Choroid plexus epithelial cell (primary cell): Measurements from ENCODE around the gene CAPN2.

Source experiments
- DNase-seq: peaks from one replicate; pipeline ENCODE4 v3.0.0-alpha.2; 2010; ENCODE audit warnings: low read depth
- H3K4me3 ChIP-seq: 2 replicates; pipeline ENCODE4 v1.5.1; 2011; ENCODE audit warnings: low read depth, mild to moderate bottlenecking, control low read depth, low read length, moderate library complexity
- TF ChIP-seq, protein P1 (sequence below): conservative IDR thresholded peaks from 2 replicates; pipeline ENCODE4 v1.5.1; 2011; ENCODE audit warnings: low read depth, mild to moderate bottlenecking, control low read depth, inconsistent platforms, low read length, moderate library complexity

CAPN2 gene

DNA sequence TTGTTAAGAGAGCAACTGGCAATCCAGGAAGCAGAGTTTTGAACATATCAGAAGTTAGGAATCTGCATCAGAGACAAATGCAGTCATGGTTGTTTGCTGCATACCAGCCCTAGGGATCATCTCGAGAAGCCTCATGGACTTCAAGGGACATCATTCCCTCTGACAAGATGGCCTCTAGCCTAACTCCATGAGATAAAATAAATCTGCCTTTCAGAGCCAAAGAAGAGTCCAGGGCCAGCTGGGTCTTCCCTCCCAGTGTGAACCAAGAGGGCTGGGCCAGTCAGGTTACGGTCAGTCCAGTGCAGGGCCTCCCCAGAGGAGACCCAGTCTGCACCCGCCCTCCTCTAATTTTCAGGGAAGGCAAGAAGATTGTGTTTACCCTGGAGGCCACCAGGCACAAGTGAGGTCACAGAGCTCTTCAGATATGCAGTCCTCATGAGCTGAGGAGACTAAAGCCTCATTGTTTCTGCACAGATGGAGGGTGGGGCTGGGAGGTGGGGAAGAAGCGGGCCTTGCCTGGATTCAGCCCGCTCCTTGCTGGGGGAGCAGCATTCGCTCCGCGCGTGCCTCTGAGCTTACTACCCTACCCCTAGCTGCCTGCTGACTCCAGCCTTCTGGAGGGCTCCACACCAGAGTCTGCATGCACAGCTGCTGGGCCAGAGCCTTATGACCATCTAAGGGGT, 52.8 kb downstream of the CAPN2 start:
- DNase-seq: peak; percentile 63
- TF ChIP-seq, protein P1, sequence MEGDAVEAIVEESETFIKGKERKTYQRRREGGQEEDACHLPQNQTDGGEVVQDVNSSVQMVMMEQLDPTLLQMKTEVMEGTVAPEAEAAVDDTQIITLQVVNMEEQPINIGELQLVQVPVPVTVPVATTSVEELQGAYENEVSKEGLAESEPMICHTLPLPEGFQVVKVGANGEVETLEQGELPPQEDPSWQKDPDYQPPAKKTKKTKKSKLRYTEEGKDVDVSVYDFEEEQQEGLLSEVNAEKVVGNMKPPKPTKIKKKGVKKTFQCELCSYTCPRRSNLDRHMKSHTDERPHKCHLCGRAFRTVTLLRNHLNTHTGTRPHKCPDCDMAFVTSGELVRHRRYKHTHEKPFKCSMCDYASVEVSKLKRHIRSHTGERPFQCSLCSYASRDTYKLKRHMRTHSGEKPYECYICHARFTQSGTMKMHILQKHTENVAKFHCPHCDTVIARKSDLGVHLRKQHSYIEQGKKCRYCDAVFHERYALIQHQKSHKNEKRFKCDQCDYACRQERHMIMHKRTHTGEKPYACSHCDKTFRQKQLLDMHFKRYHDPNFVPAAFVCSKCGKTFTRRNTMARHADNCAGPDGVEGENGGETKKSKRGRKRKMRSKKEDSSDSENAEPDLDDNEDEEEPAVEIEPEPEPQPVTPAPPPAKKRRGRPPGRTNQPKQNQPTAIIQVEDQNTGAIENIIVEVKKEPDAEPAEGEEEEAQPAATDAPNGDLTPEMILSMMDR: no peak
- no peak overlapping the region for H3K4me3 ChIP-seq

DNA sequence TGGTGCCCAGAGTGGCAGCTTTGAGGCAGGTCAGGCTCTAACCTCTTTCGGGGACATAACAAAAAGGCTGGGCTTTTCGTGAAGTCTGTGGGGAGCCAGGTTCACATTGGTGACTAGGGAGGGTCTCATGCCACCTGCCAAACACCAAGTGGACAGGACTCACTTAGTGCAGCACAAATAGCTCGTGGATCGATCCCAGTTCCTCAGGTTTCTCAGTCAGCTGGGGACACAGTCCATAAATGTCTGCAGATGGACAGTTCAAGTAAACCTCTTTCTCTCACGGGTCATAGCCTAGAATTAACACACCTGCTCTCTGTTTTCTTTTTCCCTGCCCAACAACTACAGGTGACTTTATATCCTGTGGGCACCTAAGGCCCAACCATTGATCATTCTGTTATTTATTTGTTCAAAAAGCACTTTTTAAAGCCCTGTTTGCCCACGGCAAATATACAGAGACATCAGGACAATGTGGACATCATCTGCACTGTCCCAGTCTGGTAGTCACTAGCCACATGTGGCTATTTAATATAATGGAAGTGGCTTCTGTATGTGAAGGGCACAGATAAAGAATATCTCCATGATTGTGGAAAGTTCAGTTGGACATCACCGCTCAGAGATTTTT, 53.5 kb downstream of the CAPN2 start:
- no peak overlapping the region for H3K4me3 ChIP-seq
- no peak for DNase-seq
- TF ChIP-seq, protein P1: no peak

DNA sequence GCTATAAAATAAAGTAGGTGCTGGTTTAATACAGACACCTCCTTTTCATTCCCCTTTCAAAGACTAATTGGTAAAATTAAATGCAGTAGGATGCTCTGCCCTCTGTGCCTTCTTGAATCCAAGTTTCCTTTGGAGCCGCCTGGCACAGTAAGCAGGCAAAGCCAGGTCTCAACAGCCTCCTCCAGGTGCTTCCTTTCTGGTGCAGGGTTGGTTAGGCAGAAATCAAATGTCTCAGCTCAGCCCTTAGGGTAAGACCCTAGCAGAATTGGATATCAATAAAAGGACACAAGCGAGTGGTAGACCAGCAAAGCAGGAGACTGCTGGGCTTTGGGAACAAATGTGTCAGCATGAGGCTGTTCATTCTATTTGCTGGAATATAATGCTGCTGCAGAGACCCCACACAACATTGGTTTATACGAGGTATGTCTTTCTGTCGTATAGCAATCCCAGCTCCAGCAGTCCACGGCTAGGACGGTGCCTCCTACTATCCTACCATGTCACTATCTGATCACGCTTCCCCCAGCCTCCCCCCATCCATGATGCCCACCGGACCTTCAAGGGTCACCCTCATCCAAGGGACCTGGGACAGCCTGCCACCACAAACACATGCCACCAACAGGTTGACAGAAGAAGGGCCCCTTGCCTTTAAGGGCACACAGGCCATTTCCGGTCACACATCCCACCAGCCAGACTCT, 58.4 kb downstream of the CAPN2 start:
- no peak for DNase-seq

DNA sequence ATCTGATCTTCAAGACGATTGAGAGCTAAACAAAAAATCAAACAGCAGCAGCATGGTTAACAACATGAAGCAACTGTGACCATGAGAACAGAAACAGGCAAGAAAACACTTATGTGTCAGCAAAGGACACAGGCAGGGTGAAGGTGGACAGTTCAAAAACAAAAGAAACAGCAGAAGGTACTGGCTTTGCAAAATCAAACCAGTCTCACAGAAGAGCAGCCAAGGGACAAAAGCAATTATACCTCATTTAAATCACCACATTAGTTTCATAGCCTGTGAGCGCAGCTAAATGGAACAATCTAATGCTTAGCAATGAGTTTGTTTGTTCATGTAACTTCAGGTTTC, 59.1 kb downstream of the CAPN2 start:
- TF ChIP-seq, protein P1: no peak
- H3K4me3 ChIP-seq: no peak overlapping the region
- DNase-seq: peak; percentile 63

More for the DNA sequence above, 58.4 kb downstream of the CAPN2 start:
- TF ChIP-seq, protein P1: no peak
- no peak overlapping the region for H3K4me3 ChIP-seq

DNA sequence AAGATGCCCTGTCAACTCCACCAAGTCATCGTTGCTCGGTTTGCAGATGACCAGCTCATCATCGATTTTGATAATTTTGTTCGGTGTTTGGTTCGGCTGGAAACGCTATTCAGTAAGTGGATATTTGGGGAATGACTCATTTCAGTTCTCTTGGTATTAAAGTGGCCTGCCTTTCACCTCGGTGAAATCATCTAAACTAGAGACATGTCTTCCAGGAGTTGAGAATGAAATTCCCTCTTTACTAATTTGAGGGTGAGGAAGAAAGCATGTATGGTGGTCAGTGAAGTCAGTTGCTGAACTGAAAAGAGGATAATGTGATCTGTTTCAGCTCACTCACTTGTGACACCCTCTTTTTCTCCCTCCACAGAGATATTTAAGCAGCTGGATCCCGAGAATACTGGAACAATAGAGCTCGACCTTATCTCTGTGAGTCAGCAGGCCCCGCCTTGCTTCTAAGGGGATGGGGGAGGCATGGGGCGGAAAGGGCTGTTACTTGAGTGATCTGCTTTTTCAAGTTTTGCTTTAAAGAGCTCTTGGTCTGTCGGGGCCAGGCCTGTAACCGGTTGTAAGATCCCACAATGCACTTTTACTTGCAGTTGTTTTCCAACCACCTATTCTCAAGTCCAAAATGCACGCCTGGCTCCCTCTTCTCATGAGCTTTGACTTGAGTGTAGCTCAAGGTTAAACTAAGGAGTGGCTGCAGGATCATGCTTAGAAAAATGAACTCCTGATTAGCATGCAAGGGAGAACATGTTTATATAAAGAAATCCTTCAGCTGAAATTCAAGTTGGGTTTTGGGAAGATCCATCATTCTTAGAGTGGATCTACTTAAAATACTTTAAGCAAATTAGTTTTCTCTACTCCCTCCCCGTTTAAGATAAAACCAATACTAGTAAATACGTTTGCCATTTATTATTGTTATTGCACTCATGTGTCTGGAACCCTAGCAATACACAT, 59.8 kb downstream of the CAPN2 start:
- TF ChIP-seq, protein P1: no peak

DNA sequence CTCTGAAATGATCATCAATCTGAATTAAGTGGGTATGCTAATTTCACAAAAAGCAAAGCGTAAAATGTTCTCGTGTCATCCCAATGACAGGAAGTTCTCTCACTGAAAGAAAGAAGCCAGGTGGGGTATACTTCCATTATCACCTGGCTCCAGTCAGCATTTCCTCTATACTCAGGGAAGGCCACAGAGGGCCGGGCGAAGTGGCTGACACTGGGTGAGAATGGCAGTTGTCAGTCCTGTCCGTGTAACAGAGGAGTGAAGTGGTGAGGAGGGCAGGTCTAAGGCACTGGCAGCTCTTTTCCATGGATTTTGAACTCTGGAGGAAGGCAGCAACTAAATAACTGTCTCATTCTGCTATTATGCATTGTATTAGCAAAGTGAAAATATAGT, 60.4 kb downstream of the CAPN2 start:
- DNase-seq: no peak
- TF ChIP-seq, protein P1: no peak
- no peak overlapping the region for H3K4me3 ChIP-seq

More for the DNA sequence above, 59.8 kb downstream of the CAPN2 start:
- H3K4me3 ChIP-seq: no peak overlapping the region
- peak; percentile 93 for DNase-seq
